GM12864 (cell line): ENCODE data around the gene CRISP1.
A peak's percentile ranks its signal among the peaks of the same experiment; 100 is the strongest.

Source experiments
- DNase-seq: peaks from one replicate; pipeline ENCODE4 v3.0.0-alpha.2; 2011; ENCODE audit warnings: low read depth
- H3K4me3 ChIP-seq: 2 replicates; pipeline ENCODE4 v1.5.1; 2011; ENCODE audit warnings: mild to moderate bottlenecking, low read depth, low read length, control low read depth
- TF ChIP-seq, protein P1 (sequence below): IDR thresholded peaks from 2 replicates; pipeline ENCODE4 v1.5.1; 2011; ENCODE audit warnings: low read depth, mild to moderate bottlenecking, moderate library complexity, low read length, control low read depth, inconsistent platforms; ENCODE audit errors: missing control alignments

The CRISP1 gene

DNA sequence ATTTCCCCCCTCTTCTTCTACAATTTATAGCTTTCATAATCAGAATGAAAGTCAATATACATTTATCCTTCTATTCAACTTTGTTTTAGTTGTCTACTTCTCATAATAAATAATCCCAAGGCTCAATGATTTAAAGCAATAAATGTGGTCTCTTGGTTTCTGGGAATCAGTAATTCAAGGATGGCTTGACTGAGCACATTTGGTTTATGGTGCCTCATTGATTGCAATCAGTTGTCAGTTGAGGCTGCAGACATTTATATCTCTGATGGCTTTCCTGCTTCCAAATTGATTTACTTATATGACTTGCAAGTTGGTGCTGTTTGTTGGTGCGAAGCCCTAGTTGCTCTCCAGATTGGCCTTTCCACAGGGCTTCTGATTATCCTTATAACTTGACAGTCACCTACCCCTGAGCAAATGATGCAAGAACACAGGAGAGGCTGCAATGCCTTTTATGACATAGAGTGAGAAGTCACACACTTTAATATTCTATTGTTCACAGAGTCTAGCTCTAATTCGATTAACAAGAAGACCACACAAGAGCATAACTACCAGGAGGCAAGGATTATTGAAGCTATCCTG is 2.7 kb upstream of the CRISP1 start:
- TF ChIP-seq, protein P1, sequence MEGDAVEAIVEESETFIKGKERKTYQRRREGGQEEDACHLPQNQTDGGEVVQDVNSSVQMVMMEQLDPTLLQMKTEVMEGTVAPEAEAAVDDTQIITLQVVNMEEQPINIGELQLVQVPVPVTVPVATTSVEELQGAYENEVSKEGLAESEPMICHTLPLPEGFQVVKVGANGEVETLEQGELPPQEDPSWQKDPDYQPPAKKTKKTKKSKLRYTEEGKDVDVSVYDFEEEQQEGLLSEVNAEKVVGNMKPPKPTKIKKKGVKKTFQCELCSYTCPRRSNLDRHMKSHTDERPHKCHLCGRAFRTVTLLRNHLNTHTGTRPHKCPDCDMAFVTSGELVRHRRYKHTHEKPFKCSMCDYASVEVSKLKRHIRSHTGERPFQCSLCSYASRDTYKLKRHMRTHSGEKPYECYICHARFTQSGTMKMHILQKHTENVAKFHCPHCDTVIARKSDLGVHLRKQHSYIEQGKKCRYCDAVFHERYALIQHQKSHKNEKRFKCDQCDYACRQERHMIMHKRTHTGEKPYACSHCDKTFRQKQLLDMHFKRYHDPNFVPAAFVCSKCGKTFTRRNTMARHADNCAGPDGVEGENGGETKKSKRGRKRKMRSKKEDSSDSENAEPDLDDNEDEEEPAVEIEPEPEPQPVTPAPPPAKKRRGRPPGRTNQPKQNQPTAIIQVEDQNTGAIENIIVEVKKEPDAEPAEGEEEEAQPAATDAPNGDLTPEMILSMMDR = no peak
- H3K4me3 ChIP-seq = no peak overlapping the region
- no peak for DNase-seq

DNA sequence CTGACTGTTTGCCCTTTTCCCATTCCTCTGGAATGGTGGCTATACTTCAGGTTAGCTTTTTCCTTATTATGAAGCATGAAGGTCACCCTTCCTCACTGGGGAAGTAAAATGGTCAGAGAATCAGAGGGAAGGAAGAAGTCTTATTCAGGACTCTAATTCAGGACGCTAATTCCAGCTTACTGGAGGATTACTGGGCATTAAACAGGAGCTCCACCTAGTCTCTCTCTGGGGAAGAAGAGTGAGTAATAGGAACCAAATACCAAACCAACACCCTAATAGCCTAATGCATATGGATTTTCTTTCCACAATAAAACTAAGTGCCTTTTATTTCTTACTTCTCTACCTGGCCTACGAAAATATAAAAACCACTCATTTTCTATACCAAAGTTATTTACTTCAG is 10.1 kb downstream of the CRISP1 start:
- TF ChIP-seq, protein P1 = no peak
- DNase-seq = no peak
- no peak overlapping the region for H3K4me3 ChIP-seq

DNA sequence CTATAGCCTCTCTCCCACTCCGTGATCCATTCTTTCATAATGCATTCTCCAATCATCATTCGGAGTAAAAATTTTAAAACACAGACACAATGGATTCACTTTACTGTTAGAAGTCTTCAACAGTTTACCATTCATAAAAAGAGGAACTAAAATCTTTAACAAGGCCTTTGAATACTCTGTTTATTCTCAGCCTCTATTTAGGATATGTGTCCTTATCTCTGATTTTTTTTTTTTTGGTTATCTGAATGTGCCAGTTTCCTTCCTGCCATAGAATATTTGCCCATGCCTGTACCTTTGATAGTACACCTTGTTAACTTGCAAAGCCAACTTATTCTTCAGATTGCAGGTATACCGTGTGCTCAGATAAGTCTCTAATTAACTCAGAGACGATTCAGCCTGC is 11.1 kb downstream of the CRISP1 start:
- TF ChIP-seq, protein P1 = no peak
- DNase-seq = no peak
- H3K4me3 ChIP-seq = no peak overlapping the region

DNA sequence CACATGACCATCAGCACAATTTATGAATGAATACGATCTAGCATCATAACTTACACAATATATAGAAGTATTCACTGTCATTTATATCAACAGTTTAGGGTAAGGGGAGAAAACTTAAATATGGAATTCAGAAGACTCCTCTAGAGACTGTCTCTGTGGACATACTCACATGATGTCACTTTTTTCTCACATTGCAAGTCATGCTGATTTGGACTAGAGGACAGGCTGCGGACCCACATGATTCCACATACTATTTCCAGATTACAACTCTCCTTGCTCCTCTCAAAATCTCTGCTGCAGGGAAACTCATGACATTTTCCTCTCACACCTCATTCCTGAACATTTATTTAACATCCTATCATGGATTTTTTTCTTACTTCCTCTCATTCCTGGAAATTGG is 13.4 kb downstream of the CRISP1 start:
- TF ChIP-seq, protein P1 = no peak

DNA sequence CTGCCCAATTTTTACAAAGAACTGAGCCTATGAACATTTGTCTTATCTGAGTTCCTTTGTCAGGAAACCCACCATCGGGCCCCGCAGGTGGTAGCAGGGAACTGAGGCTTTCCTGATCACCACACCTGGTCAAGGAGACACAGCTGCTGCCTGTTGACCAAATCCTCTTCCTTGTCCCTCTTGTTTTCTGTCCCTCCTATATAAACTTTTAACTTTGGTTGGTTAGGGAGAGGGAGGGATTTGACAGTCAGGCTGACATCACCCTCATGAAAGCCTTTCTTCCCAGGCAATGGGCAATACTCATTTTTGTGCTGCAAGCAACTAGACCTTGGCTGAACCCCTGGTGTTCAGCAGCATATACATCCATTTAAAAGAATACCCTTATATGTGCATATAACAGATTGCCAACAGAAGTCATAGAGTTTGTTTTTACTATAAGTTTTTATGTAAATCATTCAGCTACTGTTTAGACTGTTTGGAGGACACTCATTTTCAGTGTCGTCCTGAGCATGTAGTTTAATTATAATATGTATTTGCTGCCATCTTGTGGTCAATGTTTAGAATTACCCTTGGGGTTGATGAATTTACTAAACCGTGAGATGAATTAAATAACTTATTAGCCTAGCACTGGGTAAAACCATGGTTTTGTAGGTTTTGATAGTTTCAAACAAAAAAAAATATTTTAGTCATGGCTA is 17.0 kb downstream of the CRISP1 start:
- H3K4me3 ChIP-seq = no peak overlapping the region
- DNase-seq = peak; percentile 22
- TF ChIP-seq, protein P1 = peak; percentile 33

More for the DNA sequence above, 13.4 kb downstream of the CRISP1 start:
- no peak for DNase-seq
- no peak overlapping the region for H3K4me3 ChIP-seq

DNA sequence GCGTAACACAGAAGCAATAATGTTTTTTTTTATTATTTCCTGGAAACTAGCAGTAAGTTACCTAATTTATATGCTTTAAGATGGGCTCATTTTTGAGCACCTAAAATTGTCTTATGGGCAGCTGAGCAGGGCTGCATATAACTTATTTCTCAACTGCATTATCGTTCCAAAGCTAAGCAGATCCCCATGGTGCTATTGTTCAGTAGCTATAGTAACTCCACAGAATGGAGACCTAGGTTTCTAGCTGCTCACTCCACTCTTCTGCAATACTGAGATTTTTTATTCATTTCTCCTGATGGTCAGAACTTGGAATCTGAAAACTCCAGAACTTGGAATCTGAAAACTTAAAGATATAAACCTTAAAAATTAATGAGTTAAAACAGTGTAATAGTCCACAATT is 18.7 kb downstream of the CRISP1 start:
- no peak for DNase-seq

More for the DNA sequence above, 18.7 kb downstream of the CRISP1 start:
- TF ChIP-seq, protein P1 = no peak
- H3K4me3 ChIP-seq = no peak overlapping the region
